GM19328 (cell line): ENCODE measurements around the gene FCN1.

Experiments used
- ATAC-seq: cut with Tn5 transposase; IDR thresholded peaks from one replicate; pipeline ENCODE4 v1.9.1; 2021; ENCODE audit warnings: mild to moderate bottlenecking, moderate library complexity; ENCODE audit not compliant: unreplicated experiment

The FCN1 gene

DNA sequence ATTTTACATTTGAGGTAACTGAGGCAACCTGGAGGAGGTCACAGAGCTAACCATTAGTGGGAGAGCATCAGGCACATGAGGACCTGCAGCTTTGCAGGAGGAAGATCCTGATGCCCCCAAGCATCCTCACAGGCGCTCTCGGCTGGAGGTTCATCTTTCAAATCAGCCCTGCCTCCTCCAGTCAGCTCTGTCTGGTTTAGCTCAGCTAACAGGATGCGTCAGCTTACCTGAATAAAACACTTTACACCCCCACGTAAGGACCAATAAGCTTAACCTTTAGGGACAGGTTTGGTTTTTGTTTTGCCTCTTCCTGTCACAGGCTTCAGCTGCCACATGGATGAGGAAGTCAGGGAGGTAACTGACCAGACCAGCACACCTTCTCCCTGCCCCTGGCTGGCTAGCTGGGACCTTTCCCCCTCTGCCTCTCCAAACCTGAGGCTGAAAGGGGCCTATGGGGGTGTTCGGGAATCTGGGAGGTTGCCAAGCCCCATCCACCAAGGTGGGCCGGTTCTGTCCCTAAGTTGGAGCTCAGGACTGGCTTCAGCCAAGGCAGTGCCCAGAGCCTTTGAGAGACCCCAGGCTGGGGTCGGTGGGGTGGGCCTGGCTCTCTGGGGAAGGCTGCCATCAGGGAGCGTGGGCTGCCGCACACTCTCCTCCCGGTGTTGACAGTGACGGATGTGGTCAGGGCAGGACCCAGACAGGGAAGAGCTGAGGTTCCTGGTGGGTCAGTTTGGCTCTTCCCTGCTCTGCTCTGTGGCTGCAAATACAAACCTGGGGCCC is 20.0 kb upstream of the FCN1 start:
- no peak for ATAC-seq

DNA sequence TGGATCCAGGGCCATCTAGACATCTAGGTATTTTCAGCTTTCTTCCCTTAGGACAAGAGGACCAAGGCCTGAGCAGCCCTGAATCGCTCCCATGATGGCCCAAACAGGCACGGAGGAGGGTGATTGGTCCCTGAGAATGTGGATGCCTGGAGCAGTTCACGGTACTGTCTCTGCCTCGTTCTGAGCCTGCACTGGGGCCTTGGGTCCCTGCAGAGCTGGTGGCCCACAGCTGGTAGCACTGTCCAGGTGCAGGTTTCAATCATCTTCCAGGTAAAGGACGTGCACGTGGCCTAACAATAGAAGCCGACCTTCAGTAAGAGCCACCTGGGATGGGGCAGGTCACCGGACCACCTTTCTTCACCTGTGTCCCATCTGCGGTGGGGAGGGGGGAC is 19.4 kb upstream of the FCN1 start:
- no peak for ATAC-seq

DNA sequence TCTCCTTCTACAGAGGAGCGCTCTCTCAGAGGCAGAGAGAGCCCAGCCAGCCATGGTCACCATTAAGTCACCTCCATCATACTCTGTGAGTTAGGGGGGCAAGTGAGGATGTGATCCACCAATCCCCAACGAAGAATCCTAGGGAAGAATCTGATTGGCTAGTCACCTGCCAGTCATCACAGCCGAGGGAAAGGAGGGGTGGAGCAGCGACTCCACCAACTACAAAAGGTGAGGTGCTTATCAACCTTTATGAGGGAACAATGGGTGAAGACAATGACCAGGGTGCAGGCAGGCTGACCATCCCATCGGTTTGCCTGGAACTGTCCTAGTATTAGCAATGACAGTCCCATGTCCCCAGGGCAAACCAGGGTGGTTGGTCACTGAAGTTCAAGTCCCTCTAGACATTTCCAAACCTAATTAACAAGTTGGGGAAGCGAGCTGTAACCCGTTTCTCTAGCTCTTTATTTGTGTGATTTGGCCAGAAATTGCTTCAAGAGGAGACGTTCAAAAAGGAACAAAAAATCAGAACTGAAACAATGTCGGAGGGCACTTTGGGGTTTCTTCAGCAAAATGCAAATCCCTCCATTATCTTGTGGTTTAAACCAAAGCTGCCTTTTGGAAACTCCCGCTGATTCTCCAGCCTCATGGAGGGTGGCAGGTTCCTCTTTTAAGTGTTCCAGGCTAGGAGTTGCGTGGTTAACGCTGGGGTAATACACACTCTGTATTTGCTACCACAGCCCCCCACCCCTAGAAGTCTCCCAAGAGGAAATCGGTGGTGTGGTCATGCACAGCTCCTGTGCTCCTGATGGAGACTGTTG is 18.8 kb upstream of the FCN1 start:
- ATAC-seq, result no peak

DNA sequence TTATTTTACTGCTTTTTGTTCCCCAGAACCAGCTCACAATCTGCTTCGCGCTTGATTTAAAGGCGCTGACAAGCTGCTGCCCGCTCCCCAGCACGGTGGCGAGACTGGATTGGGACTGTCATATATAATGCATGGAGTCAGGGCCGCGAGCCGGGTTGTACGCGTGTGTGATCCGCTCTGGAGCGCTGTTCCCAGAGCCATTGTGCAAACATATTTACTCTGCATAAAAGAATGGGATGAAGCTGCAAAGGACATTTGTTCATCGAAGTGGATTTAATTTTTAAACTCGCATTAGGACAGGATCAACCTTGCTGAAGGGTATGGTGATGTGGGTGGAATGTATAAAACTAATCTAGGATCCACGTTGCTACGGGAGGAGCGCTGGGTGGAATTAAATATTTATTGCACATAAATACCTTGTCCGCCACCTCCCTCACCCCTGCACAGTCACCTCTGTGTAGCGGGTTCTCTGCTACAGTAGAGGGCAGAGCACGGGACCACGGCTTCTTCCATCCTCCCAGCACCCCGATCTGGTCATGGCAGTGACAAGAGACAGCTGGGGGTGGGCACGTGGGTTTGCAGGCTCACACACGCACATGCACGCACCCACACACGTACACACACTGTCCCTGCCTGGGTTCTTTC is 18.1 kb upstream of the FCN1 start:
- ATAC-seq, result no peak

DNA sequence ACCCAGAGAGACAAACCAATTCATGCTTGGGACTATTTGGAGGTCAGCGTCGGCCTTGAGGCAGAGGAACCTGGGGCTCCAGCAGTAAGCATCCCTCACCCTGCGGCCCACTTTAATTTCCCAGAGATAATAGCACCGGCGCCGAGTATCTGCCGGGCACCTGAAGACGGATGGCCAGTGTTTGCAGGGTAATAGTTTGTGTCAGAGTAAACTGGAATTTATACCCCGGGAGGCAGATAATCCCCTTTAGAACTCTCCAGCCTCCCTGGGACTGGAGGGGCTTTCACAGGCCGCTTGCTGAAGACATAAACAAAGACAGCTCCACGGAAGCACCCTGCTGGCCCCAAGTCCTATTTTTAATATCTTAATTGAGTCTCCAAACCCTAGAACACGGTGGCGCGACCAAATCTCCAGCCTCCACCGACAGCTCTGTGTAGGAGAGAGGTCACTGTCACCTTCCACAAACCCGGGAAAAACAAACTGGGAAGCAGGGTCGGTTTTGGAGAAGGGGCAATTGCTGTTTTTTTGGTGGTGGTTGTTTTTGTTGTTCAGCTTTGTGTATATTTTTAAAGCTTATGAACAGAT is 17.4 kb upstream of the FCN1 start:
- no peak for ATAC-seq

DNA sequence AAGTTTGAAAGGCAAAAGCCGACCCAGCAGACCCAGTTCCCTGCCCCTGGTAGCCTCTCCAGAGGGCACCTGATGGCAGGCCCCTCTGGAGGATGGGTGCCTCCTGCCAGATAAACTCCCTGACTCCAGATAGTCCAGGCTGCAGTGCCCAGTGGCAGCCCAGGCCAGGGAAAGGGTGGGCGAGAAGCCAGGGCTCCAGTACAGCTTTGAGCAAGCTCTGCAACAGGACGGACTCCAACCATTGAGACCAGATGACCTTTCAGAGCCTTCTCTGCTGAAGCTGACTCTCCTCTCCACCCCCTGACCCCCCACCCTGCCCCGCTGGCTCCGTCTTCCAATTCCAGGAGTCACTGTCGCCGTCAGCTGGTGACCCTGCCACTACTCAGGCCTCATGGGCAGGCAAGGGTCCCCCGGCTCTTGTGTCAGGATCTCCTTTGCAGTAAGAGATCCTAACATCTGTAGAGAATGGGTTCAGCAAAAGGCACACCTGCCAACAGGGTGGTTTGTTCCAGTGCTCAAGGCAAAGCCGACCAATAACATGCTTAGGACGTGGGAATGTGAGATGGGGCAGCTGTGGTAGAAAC is 15.5 kb upstream of the FCN1 start:
- ATAC-seq, result no peak

DNA sequence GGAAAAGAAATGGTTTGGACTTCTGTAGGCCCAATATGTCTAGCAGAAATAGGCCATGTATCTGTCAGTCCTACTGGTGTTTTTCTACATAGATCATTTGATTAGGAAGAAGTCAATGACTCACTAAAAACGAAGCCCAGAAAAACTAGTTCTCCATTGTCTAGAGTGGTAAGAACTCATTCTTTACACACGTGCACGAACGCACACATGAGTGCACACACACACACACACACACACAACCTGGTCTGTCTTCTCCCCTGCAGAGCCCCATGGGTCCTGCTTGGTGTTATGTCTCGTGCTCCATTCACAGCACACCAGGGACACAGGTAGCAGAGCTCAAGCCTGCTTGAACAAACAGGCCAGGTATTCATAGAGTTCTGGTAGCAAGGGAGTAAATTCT is 14.9 kb upstream of the FCN1 start:
- ATAC-seq, result no peak

DNA sequence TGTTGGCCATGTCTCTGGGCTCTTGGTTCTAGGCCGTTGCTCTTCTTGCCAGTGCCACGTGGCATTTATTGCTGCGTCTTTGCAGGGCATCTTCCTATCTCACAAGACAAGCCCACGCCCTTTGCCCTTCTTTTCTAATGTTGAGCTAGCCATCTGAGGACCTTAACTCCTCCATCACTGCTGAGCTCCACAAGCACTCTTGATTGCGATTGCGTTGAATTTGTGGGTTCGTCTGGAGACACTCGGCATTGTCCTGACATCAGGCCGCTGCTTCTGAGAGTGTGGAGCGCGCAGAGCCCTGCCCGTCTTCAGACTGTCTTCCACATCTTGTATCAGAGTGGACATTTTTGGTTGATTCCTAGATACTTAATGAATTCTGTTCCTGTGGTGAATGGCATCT is 14.5 kb upstream of the FCN1 start:
- no peak for ATAC-seq

DNA sequence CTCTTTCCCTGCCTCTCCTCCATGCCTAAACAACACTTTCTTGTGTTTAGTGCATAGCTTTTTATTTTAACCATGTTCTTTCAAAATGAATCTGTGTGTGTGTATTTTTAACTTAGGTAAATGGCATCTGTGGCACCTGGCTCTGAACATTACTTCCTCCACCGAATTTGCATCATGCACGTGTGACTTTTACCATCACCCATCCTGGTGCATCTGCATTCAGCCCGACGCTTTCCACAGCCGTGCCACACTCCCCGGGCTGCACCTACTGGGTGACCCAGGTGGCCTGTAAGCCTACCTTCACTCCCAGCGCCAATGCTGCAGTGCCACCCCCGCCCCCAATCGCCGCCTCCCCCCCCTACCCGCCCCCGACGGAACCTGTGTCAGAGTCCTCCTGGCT is 12.7 kb upstream of the FCN1 start:
- ATAC-seq, result no peak

DNA sequence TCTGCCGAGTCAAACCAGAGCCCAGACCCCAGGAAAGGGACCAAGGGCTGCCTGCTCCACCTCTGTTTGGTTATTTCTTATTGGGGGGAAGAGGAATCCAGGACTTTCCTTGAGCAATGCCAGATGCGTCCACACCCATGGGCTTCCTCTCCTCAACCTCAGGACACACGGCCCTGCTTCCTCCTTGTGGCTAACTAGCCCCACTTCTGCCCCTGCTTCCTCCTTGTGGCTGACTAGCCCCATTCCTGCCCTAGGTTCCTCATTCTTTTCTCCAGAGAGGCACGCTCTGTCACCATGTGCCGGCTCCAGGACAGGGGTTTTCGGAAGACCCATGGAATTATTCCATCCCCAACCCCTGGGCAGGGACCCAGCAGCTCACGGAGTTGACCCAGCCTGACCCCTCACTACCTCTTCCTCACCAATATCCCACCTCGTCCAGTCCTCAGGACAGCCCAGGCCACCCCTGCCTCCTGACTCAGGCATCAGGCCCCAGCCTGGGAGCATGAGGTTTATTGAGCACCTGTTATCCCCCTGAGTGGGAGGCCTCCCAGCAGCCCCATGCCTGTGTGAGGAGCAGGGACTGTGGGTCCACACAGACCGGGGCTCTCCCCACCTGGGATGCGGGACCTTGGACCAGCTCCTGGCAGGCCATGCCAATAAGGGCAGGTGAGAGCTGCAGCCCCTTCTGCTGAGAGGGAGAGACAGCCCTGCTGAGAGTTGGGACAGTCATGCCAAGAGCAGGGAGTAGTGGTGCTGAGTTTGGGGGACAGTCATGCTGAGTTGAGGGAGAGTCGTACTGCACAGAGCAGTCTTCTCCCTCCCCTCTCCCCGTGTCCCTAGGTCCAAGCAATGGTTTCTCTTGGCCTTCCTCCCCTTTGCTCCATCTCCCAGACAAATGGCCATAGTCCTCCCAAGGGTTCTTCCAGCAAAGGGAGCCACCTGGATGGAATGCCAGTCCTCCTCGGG is 11.8 kb upstream of the FCN1 start:
- no peak for ATAC-seq

DNA sequence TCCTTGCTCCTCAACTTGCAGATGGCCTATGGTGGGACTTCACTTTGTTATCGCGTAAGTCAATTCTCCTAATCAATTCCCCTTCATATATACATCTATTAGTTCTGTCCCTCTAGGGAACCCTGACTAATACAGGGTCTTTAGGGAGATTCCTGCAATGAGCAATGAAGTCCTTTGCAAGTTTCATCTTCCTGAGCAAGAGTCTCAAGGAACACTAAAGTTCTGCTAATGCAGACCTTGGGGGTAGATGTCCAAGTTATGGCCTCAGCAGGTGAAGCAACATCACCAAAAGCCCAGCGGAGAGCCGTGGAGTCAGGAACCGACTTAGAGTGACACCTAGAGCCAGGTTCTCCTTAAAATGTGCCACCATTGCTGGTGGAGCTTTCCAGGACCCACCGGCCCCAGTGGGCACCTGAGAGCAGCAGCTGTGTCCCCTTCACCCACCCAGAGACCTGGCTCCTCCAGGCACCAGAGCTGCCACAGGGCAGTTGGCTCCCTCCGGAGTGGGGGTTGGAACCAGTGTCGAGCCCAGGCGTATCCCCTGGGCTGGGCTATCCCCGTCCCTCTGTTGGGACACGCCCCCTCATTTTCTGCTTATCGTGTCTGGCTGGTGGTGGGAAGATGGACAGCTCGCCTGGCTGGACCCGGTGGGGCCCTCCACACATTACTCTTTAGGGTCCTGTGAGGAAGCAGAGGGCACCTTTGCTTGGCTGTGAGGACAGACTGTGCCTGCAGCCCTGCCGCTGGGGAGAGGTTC is 10.9 kb upstream of the FCN1 start:
- no peak for ATAC-seq

DNA sequence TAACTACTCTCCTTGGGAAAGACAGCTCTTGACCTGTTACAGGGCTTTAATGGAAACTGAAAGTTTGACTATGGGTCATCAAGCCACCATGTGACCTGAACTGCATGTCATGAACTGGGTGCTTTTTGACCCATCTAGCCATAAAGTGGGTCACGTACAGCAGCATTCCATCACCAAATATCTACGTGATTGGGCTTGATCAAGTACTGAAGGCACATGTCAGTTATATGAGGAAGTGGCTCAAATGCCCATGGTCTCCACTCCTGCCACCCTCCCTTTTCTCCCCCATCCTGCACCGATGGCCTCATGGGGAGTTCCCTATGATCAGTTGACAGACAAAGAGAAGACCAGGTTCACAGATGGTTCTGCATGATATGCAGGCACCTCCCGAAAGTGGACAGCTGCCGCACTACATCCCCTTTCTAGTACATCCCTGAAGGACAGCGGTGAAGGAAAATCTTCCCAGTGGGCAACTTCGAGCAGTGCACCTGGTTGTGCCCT is 7.3 kb upstream of the FCN1 start:
- ATAC-seq, result no peak

DNA sequence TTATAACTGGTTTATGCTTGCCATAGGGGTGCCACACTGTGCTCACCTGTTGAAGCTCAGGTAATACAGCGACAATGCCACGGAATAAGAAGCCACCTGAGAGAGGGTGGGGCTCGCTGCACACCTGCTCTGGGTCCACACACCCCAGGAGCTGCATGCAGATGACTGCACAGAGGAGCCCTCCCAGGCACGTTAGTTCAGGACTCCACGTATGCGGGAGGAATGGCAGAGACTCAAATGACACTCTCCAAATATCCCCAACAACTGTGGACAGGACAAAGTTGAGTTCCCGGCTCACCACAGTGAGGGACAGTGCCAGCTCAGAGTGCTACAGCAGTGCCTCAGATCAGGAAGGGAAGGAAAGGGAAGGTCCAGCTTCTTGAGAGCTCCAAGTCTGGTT is 5.8 kb upstream of the FCN1 start:
- no peak for ATAC-seq

DNA sequence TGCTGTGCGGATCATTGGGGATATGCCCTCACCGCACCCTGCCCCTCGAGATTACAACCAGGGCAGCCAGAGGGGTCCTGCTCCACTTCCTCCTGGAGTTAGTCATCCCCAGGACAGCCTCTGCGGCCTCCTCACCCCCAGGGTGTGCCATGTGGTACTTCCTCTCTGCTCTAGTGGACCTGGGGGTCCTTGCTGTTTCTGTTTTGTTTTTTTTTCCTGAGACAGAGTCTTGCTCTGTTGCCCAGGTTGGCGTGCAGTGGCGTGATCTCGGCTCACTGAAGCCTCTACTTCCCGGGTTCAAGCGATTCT is 5.2 kb upstream of the FCN1 start:
- no peak for ATAC-seq

DNA sequence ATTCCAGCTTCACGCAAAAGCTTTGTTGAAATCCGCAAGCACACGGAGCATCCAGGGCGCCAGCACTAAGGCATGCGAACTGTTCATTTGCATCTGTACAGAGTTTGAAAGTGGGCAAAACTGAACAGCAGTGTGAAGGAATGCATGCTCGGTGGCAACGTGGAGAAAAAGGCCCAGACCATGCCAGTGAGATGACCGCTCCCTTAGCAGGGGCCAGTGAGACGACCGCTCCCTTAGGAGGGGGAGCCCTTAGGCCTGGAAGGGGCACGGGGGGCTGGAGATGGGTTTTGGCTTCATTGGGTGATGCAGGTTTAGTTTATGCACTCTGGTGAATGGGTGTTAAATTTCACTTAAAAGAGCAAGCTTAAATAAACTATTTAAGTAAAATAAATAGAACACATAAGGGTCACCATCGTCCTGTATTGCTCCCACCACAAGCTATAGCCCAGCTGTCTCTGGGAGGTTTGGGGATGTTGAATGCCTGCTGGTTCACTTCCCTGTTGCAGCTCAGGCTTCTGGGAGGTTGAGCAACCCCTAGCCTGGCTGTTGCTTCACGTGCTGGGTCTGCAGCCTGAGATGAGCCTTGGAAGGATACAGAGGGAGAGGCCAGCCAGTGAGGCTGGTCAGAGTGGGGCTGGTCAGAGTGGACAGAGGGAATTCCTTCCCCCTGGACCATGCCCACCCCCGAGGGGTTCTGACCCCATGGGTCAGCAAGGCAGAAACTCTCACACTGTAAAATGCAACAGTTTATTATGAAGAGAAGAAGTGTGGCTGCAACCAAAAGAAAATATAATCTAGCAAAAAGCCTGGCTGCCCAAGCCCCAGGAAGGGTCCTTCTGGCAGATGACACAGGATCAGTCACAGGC is 4.6 kb upstream of the FCN1 start:
- ATAC-seq, result no peak

DNA sequence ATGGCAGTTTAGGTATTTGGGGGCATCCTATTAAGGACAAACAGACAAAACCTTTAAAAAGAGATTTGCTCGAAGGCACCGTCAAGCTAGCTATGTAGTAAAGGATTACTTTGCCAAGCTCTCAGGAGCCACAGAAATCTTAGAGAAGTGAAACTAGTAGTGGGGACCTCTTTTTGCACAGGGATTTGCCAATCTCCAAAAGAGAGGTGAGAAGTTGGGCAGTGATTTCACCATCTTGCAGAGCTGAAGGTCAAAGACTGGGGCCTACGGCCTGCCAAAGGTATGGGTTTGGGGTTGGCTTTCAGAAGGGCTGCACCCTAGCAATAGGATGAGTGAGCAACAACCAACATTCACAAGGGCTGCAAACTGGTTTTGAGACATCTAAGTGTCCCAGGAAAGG is 1.6 kb upstream of the FCN1 start:
- no peak for ATAC-seq

DNA sequence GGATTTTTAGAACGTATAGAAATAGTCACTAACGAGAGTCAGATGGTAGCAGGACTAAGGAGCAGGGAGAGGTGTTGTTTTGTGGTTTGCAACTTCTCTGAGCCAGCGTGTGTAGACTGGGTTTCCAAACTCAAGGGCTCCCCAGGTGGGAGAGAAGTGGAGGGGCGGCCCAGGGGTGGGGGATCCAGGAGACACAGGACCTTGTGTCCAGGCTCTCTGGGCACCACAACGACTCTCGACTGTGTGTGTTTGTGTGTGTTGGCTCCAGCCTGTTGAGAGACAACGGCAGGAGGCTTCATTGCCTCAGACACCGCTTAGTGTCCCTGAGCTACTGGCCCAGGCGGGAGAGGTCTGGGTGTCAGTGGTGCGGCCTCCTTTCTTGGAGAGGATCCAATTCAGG is 934 bp upstream of the FCN1 start:
- ATAC-seq, result no peak

DNA sequence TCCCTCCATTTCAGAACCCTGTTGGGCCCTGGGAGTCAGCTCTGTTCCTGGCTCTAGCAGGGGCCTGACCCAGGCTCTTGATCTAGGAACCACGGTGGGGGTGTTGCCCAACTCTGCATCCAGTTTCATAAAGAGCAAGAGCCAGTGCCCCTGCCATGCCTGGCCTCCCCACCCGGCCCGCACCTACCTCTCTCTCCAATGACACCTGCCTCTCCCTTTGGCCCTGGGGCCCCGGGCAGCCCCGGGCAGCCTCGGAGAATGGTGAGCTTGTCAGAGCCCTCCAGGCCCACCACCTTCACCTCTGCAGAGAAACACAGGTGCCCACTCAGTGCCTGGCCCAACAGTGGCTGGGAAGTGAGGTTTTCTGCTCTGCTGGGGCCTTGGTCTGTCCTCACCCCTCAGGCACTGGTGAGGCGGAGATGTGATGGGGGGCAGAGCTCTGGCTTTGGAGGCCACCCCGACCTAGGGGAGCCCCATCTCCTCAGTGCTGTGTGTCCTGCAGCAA is 1.5 kb downstream of the FCN1 start:
- no peak for ATAC-seq
